T-helper 2 cell treated with Interferon-gamma antibody and Interleukin-4, amounts not matched to agents 5 μg/mL and 100 μg/mL, for 36 hours (primary cell): ENCODE results near the gene FTCDNL1.

ENCODE experiments used
- DNase-seq: peaks from one replicate; pipeline ENCODE4 v3.0.0; 2021; ENCODE audit warnings: low spot score
- H3K27ac Mint-ChIP-seq: one replicate; pipeline ENCODE4 v1.8.0; 2021; ENCODE audit warnings: mild to moderate bottlenecking, mixed read lengths
- H3K27me3 Mint-ChIP-seq: one replicate; pipeline ENCODE4 v1.8.0; 2021; ENCODE audit warnings: low read depth, mixed read lengths
- H3K36me3 Mint-ChIP-seq: one replicate; pipeline ENCODE4 v1.8.0; 2021; ENCODE audit warnings: low read depth, mixed read lengths
- H3K4me1 Mint-ChIP-seq: one replicate; pipeline ENCODE4 v1.8.0; 2021; ENCODE audit warnings: low read depth, mixed read lengths
- H3K4me3 Mint-ChIP-seq: one replicate; pipeline ENCODE4 v1.8.0; 2022; ENCODE audit warnings: mild to moderate bottlenecking, moderate library complexity, mixed read lengths
- H3K9me3 Mint-ChIP-seq: one replicate; pipeline ENCODE4 v1.8.0; 2021; ENCODE audit warnings: mixed read lengths

FTCDNL1 gene

GRCh38 chr2:199727801-199728200 is 123.2 kb downstream of the FTCDNL1 start:
- Mint-ChIP-seq H3K4me1 (no peaks in the 10 kb centered on the region), H3K36me3 (no peaks in the 10 kb centered on the region), H3K4me3 (no peak overlapping the region), H3K9me3 (no peaks in the 10 kb centered on the region), H3K27me3 (peaks cover 17% of the 10 kb centered on the region), H3K27ac (no peak overlapping the region)
- no peak for DNase-seq

GRCh38 chr2:199727306-199727705 is 123.7 kb downstream of the FTCDNL1 start:
- Mint-ChIP-seq H3K36me3 (no peaks in the 10 kb centered on the region), H3K4me1 (no peaks in the 10 kb centered on the region), H3K27ac (no peak overlapping the region), H3K9me3 (no peaks in the 10 kb centered on the region), H3K27me3 (peaks cover 20% of the 10 kb centered on the region), H3K4me3 (no peak overlapping the region)
- no peak for DNase-seq

GRCh38 chr2:199718074-199718473 is 132.9 kb downstream of the FTCDNL1 start:
- H3K4me1 Mint-ChIP-seq = no peaks in the 10 kb centered on the region
- DNase-seq = no peak
- peaks cover 17% of the 10 kb centered on the region for H3K27me3 Mint-ChIP-seq
- no peaks in the 10 kb centered on the region for H3K36me3 Mint-ChIP-seq
- H3K9me3 Mint-ChIP-seq = no peaks in the 10 kb centered on the region
- H3K4me3 Mint-ChIP-seq = no peak overlapping the region
- H3K27ac Mint-ChIP-seq = no peak overlapping the region

- Mint-ChIP-seq H3K9me3 (no peaks in the 10 kb centered on the region), H3K4me1 (no peaks in the 10 kb centered on the region), H3K4me3 (no peak overlapping the region), H3K36me3 (no peaks in the 10 kb centered on the region), H3K27ac (no peak overlapping the region), H3K27me3 (peaks cover 16% of the 10 kb centered on the region)
- no peak for DNase-seq
Measured at GRCh38 chr2:199717587-199717907, 133.4 kb downstream of the FTCDNL1 start.

- no peak overlapping the region for H3K4me3 Mint-ChIP-seq
- DNase-seq = no peak
- H3K27me3 Mint-ChIP-seq = peaks cover 14% of the 10 kb centered on the region
- no peak overlapping the region for H3K27ac Mint-ChIP-seq
- no peaks in the 10 kb centered on the region for H3K9me3 Mint-ChIP-seq
- H3K36me3 Mint-ChIP-seq = no peaks in the 10 kb centered on the region
- H3K4me1 Mint-ChIP-seq = no peaks in the 10 kb centered on the region
Measured at GRCh38 chr2:199716807-199717586, 134.0 kb downstream of the FTCDNL1 start.

- no peaks in the 10 kb centered on the region for H3K4me1 Mint-ChIP-seq
- no peak for DNase-seq
- peaks cover 23% of the 10 kb centered on the region for H3K27me3 Mint-ChIP-seq
- H3K36me3 Mint-ChIP-seq = no peaks in the 10 kb centered on the region
- H3K27ac Mint-ChIP-seq = no peak overlapping the region
- no peak overlapping the region for H3K4me3 Mint-ChIP-seq
- peaks cover 8% of the 10 kb centered on the region for H3K9me3 Mint-ChIP-seq
Measured at GRCh38 chr2:199713746-199714145, 137.2 kb downstream of the FTCDNL1 start.

GRCh38 chr2:199710551-199710950 is 140.4 kb downstream of the FTCDNL1 start:
- Mint-ChIP-seq H3K9me3 (peaks cover 8% of the 10 kb centered on the region), H3K4me1 (peaks cover 1% of the 10 kb centered on the region), H3K27ac (no peak overlapping the region), H3K27me3 (peaks cover 17% of the 10 kb centered on the region), H3K36me3 (no peaks in the 10 kb centered on the region), H3K4me3 (no peak overlapping the region)
- no peak for DNase-seq
